Stimulated activated CD4-positive, alpha-beta T cell treated with anti-CD3 and anti-CD28 coated beads, Interleukin-4, amount 100 ng/mL, for 4 hours (primary cell): ENCODE results near the gene SLC6A20.

Experiments
- DNase-seq, 2 experiments: peaks; one replicate each; pipeline ENCODE4 v3.0.0-alpha.2; 2020

Gene SLC6A20

DNA sequence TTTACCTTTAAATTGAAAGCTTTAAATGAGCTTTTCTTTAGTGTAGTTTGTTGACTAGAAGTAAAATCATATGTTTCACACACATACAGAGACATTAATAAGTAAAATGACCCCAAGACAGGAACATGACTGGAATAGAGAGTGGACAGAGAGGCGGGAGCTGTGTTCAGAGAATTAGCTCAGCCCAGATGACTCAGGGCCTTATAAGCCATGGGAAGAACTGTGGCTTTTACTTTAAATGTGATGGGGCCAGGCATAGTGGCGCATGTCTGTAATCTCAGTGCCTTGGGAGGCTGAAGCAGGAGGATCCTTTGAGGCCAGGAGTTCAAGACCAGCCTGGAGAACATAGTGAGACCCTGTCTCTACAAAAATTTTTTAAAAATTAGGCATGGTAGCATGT is 80.4 kb downstream of the SLC6A20 start:
- DNase-seq = no peak

DNA sequence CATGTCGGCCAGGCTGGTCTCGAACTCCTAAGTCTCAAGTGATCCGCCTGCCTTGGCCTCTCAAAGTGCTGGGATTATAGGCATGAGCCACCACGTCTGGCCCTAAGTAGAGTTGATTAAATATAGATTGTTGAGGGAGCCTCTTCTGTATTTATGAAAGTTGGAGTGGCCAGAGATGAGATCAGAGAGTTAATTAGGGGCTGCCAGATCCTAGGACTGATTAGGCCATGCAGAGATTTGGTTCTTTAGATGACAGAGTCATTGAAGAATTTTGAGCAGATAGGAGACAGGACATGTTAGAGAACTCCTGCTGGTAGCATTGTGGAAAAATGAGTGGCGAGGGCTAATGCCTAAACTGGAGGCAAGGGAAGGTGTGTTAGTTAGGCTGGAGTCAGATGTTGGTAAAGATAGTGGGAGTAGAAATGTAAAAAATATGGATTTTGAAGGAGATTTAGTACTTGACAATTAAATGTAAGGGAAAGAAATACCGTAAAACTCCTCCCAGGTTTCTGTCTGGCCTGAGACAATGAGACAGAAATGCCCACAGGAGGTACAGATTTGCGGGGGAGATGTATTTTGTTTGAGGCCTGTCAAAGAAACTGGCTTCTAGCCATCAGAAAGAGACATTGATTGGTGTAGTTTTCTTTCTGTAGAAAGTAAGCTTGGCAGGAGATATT is 83.8 kb downstream of the SLC6A20 start:
- no peak for DNase-seq

DNA sequence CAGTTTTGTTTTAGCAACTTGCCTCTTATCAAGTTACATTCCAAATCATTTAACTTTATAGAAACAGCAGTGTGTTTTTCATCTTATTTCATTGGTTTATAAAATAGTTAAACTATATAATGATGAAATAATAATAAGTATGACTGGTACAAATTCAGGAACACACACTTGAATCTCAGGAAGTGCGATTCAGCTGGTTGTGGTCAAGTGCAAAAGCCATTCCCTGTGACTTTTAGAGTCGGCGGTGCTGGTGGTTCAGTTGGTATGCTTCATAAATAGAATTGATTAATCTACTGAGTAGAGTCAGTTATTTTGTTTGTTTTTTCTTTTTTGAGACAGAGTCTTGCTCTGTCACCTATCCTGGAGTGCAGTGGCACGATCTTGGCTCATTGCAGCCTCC is 84.4 kb downstream of the SLC6A20 start:
- no peak for DNase-seq

DNA sequence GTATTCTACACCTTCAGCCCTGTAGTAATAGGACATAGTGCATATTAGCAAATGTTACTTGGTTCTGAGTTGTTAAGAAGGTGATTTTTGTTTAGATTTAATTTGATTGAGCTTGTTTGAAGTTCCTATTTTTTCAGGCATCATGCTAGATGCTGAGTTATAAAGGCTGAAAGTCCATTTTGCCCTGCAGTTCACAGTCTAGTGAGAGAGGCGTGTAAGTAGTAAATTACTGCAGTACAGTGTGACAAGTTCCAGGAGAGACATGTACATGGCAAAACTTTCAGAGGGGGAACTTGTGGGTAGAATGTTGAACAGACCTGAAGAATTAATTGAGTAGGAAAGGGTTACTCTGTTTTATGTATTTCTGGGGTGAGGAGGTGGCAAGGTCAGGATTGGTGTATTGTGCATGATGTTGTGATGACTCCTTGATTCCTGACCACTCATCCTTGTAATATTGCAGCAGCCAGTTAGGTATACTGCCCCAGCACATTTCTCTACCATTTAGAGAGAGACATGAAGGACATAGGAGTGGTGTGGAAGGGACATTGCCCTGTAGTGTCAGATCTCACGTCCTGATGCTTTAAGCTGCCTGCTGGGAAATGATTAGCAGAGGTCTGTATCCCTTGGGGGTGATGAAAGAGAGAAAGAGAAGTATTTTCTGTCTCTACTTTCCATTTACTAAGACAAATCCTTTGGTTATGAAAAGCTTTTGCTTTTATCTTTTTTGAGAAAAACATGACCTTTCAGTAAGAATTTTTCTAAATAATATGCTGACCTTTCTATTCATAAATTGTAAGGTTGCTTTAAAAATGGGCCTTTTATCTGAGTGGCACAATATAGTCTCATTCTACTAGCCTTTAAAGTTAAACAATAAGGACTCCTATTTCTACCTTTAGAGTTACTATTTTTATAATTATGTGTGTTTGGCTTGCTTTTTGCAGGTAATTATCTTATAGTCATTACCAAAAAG is 90.2 kb downstream of the SLC6A20 start:
- DNase-seq = no peak
